Measurements from ENCODE around the gene RAPGEF6.

The RAPGEF6 gene

DNA sequence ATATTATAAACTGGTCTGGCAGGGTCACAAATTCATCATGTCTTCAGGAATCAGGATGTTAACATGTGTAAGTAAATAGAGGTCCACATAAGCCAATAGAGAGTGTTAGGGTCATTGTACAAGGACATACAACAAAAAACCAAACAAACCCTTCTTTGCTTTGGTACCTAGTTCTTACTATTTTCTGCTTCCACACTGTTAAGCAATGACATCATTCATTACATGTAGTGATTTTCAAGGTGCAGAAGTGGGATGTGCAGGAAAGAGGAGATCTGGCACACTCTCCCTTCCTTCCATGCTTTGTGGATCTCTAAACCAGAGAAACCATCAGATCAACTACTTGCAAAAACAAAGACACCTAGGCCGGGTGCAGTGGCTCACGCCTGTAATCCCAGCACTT, 184.1 kb downstream of the RAPGEF6 start:
- FAIRE-seq = peak; percentile 27
- no peak for DNase-seq (ENCODE audit: insufficient read length)
- TF ChIP-seq TAF1 (IDR thresholded peaks at IDR 0.05; ENCODE audit: borderline replicate concordance, low read depth, low read length) (no peak), POLR2AphosphoS5 (IDR thresholded peaks at IDR 0.05; ENCODE audit: low read depth, low read length) (no peak), POLR2A (IDR thresholded peaks at IDR 0.05; ENCODE audit: low read depth, low read length) (no peak)

DNA sequence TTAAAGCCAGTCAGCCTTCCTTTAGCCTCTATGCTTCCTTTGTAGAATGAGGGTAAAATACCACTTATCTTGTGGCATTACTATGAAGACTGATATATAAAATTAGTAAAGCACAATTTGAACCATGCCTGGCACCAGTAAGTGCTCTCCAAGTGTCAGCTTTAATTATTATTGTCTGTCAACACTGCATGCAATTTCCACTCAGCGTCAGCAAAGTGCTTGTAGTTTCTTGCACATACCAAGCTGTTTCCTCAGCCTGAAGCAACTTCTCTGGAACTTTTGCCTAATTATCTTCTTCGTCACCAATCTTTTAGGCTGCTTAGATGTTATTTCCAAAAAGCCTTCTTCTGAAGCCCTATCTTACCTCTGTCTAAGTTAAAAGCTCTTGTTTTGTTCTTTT, 193.8 kb downstream of the RAPGEF6 start:
- DNase-seq (ENCODE audit: insufficient read length) (no peak), FAIRE-seq (no peak)
- TF ChIP-seq TAF1 (IDR thresholded peaks at IDR 0.05; ENCODE audit: borderline replicate concordance, low read depth, low read length) (no peak), POLR2A (IDR thresholded peaks at IDR 0.05; ENCODE audit: low read depth, low read length) (no peak), POLR2AphosphoS5 (IDR thresholded peaks at IDR 0.05; ENCODE audit: low read depth, low read length) (no peak)

DNA sequence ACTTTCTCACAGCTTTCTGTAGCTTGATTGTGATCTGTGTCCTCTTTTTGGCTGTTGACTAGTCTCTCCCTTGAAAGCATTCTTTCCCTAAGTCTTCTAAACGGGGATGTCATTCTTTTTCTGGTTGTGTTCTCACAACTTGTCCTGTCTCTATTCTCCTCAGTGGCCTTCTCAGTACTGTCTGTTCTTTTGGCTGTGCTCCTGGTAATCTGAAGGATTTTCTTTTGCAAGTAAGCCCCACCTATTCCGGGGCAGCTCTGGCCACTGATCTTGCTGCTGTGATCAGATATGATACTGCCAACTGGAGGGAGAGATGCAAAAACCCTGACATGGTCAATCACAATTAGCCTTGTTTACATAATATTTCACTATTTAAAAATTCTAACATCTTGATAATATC, 198.9 kb downstream of the RAPGEF6 start:
- DNase-seq (ENCODE audit: insufficient read length) = no peak
- TF ChIP-seq POLR2A (IDR thresholded peaks at IDR 0.05; ENCODE audit: low read depth, low read length) (no peak), POLR2AphosphoS5 (IDR thresholded peaks at IDR 0.05; ENCODE audit: low read depth, low read length) (no peak), TAF1 (IDR thresholded peaks at IDR 0.05; ENCODE audit: borderline replicate concordance, low read depth, low read length) (no peak)
- FAIRE-seq = no peak

GRCh38 chr5:131433109-131433508, 201.9 kb downstream of the RAPGEF6 start:
- FAIRE-seq (no peak), DNase-seq (ENCODE audit: insufficient read length) (no peak)
- TF ChIP-seq POLR2AphosphoS5 (IDR thresholded peaks at IDR 0.05; ENCODE audit: low read depth, low read length) (no peak), POLR2A (IDR thresholded peaks at IDR 0.05; ENCODE audit: low read depth, low read length) (no peak), TAF1 (IDR thresholded peaks at IDR 0.05; ENCODE audit: borderline replicate concordance, low read depth, low read length) (no peak)

- TF ChIP-seq TAF1 (IDR thresholded peaks at IDR 0.05; ENCODE audit: borderline replicate concordance, low read depth, low read length) = no peak
- no peak for TF ChIP-seq POLR2AphosphoS5 (IDR thresholded peaks at IDR 0.05; ENCODE audit: low read depth, low read length)
- TF ChIP-seq POLR2A (IDR thresholded peaks at IDR 0.05; ENCODE audit: low read depth, low read length) = no peak
- DNase-seq (ENCODE audit: insufficient read length) = no peak
- FAIRE-seq = no peak
Measured at GRCh38 chr5:131431794-131432193, 203.2 kb downstream of the RAPGEF6 start.

- FAIRE-seq (no peak), DNase-seq (ENCODE audit: insufficient read length) (no peak)
- no peak for TF ChIP-seq POLR2AphosphoS5 (IDR thresholded peaks at IDR 0.05; ENCODE audit: low read depth, low read length)
- no peak for TF ChIP-seq TAF1 (IDR thresholded peaks at IDR 0.05; ENCODE audit: borderline replicate concordance, low read depth, low read length)
- no peak for TF ChIP-seq POLR2A (IDR thresholded peaks at IDR 0.05; ENCODE audit: low read depth, low read length)
Measured at GRCh38 chr5:131430794-131431193, 204.2 kb downstream of the RAPGEF6 start.

DNA sequence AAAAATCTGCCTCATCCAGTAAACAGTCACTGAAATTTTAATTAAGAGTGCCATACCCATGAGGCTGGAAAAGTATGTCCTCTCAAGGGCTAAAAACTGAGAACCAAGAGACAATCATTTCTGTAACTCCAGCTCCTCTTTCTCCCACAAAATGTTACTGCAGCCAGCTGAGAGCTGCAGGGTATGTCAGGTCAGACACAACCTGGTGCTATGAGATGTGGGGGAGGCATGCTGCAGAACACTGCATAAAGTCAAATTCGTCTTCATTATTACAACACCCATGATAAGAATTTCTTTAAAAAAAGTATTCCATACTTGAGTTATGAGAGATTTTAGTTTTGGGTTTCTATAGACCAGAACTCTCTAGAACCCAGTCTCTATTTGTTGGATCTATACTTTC, 209.0 kb downstream of the RAPGEF6 start:
- no peak for DNase-seq (ENCODE audit: insufficient read length)
- no peak for FAIRE-seq
- TF ChIP-seq TAF1 (IDR thresholded peaks at IDR 0.05; ENCODE audit: borderline replicate concordance, low read depth, low read length) = no peak
- TF ChIP-seq POLR2AphosphoS5 (IDR thresholded peaks at IDR 0.05; ENCODE audit: low read depth, low read length) = no peak
- TF ChIP-seq POLR2A (IDR thresholded peaks at IDR 0.05; ENCODE audit: low read depth, low read length) = no peak

GRCh38 chr5:131423056-131423455, 212.0 kb downstream of the RAPGEF6 start:
- no peak for DNase-seq (ENCODE audit: insufficient read length)
- peak; percentile 5 for FAIRE-seq
- TF ChIP-seq POLR2A (IDR thresholded peaks at IDR 0.05; ENCODE audit: low read depth, low read length) (no peak), TAF1 (IDR thresholded peaks at IDR 0.05; ENCODE audit: borderline replicate concordance, low read depth, low read length) (no peak), POLR2AphosphoS5 (IDR thresholded peaks at IDR 0.05; ENCODE audit: low read depth, low read length) (no peak)

GRCh38 chr5:131419877-131420276, 215.2 kb downstream of the RAPGEF6 start:
- no peak for FAIRE-seq
- no peak for DNase-seq (ENCODE audit: insufficient read length)

DNA sequence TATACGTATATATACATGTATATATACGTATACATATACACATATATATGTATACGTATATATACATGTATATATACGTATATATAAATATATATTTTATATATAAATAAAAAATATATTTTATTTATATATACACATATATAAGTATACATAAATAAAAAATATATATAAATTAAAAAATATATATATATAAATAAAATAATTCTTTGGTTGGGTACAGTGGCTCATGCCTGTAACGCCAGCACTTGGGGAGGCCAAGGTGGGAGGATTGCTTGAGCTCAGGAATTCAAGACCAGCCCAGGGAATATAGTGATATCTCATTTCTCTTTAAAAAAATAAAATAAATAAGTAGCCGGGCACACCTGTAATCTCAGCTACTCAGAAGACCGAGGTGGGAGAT, 216.2 kb downstream of the RAPGEF6 start:
- TF ChIP-seq POLR2AphosphoS5 (IDR thresholded peaks at IDR 0.05; ENCODE audit: low read depth, low read length) (no peak), POLR2A (IDR thresholded peaks at IDR 0.05; ENCODE audit: low read depth, low read length) (no peak)
- DNase-seq (ENCODE audit: insufficient read length) = no peak
- no peak for FAIRE-seq

More at GRCh38 chr5:131419877-131420276, 215.2 kb downstream of the RAPGEF6 start:
- no peak for TF ChIP-seq POLR2A (IDR thresholded peaks at IDR 0.05; ENCODE audit: low read depth, low read length)
- no peak for TF ChIP-seq POLR2AphosphoS5 (IDR thresholded peaks at IDR 0.05; ENCODE audit: low read depth, low read length)
- TF ChIP-seq TAF1 (IDR thresholded peaks at IDR 0.05; ENCODE audit: borderline replicate concordance, low read depth, low read length) = no peak

- DNase-seq (ENCODE audit: insufficient read length) = no peak
- FAIRE-seq = peak; percentile 46
- TF ChIP-seq POLR2A (IDR thresholded peaks at IDR 0.05; ENCODE audit: low read depth, low read length) (no peak), POLR2AphosphoS5 (IDR thresholded peaks at IDR 0.05; ENCODE audit: low read depth, low read length) (no peak), TAF1 (IDR thresholded peaks at IDR 0.05; ENCODE audit: borderline replicate concordance, low read depth, low read length) (no peak)
Measured at GRCh38 chr5:131417240-131417869, 217.7 kb downstream of the RAPGEF6 start.

DNA sequence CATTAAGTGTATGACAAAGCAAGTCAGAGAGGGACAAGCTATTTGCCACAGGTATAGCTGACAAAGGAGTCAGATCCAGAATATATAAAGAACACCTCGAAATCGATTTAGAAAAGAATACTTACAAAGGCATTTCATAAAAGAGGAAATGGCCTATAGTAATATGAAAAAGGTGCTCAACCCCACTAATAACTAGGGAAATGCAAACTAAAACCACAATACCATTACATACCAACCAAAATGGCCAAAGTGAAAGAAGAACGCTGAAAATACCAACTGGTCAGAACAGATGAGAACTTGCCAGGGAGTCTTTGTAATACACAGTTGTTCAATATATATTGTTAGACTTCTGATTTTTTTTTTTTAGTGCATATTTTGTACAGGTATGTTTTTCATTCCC, 218.3 kb downstream of the RAPGEF6 start:
- DNase-seq (ENCODE audit: insufficient read length) = no peak
- peak; percentile 51 for FAIRE-seq
- TF ChIP-seq POLR2AphosphoS5 (IDR thresholded peaks at IDR 0.05; ENCODE audit: low read depth, low read length) (no peak), TAF1 (IDR thresholded peaks at IDR 0.05; ENCODE audit: borderline replicate concordance, low read depth, low read length) (no peak), POLR2A (IDR thresholded peaks at IDR 0.05; ENCODE audit: low read depth, low read length) (no peak)

All from GM12892 (cell line).